GM21619 (cell line): ENCODE data around the gene METTL9.
A peak's percentile ranks its signal among the peaks of the same experiment; 100 is the strongest.

ENCODE experiments used
- ATAC-seq: cut with Tn5 transposase; IDR thresholded peaks from one replicate; pipeline ENCODE4 v1.9.1; 2021; ENCODE audit not compliant: unreplicated experiment

The METTL9 gene

DNA sequence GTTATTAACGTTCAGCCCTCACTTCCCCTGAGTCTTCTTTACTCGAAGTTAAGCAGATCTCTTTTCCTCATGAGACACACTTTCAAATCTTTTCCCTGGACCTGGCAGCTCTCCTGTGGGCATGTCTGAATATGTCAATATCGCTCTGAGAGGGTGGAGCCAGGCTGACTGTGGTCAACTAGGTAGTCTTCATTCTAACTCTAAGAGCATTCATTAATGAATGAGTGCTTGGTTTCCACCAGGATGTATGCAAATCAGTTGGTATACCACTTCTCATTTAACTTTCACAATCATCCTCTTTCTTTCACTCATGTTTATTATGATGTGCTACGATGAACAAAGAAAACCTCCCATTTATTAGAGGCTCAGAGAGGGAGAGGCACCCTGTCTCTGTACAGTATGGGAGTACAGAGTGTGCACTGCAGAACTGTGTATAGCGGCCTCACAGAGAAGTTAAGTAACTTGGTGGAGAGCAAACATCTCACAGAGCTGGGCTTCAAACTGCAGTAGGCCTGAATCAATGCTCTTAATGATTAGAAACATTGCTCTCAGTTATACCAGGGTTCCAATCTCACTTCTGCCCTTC lies 104.3 kb downstream of the METTL9 start:
- peak; percentile 69 for ATAC-seq

- ATAC-seq, result no peak
Measured at GRCh38 chr16:21704266-21704665, 104.9 kb downstream of the METTL9 start.

DNA sequence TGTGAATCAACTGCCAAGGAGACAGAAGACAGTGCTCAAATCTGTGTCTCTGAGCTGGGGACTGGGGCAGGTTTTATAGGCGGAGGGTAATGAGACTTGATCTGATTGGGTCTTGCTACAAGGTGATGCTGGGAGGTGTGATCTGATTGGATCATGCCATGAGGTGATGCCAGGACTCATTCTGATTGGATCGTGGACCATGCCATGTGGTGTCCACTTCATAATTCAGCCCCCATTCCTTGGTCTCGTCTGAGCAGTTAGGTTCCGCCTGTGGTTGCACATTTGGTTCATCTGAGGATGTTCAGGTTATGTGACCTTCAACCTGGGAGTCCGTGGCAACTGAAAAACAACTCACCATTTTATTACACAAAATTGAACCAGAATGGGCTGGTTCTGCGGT lies 105.4 kb downstream of the METTL9 start:
- ATAC-seq, result no peak
